Measurements from ENCODE around the gene ACO1. TPM values are rescaled to one million over a fixed set of nuclear protein-coding genes. Genes with fewer than 3 reads are reported as not detected.

The ACO1 gene
- total RNA-seq, 4 donors from 2014 or later, result 10.7 to 25.7 (median 21.5) TPM

GRCh38 chr9:32371679-32372078 is 12.8 kb upstream of the ACO1 start:
- intact Hi-C loops (cut with DNase I), result no loop called here
- no peak for DNase-seq
- Histone ChIP-seq H3K9me3 (no peaks in the 10 kb centered on the region), H3K27ac (no peak overlapping the region), H3K4me1 (no peaks in the 10 kb centered on the region), H3K27me3 (no peaks in the 10 kb centered on the region), H3K4me3 (no peak overlapping the region), H3K36me3 (no peaks in the 10 kb centered on the region)
- 78 to 100% methylated on average over 1 to 2 of the region's 2 CpGs for WGBS, 2 donors
- TF ChIP-seq POLR2A (IDR thresholded peaks at IDR 0.05), result no peak

- Histone ChIP-seq H3K9me3 (no peaks in the 10 kb centered on the region), H3K4me1 (peaks cover 0 to 9% (median 0%) of the 10 kb centered on the region in 3 donors), H3K27me3 (no peaks in the 10 kb centered on the region), H3K4me3 (no peak overlapping the region), H3K36me3 (no peaks in the 10 kb centered on the region), H3K27ac (no peak overlapping the region)
- TF ChIP-seq CTCF (IDR thresholded peaks at IDR 0.05) (no peak), POLR2A (IDR thresholded peaks at IDR 0.05) (no peak)
- intact Hi-C loops (cut with DNase I), result loop anchor here (5.0 kb wide), 1 partner anchor 591 kb away; no protein-coding TSS in a partner anchor
- no peak for DNase-seq
- 74 to 91% methylated on average over 1 to 2 of the region's 2 CpGs for WGBS, 2 donors
These were observed 8.2 kb upstream of the ACO1 start for GRCh38 chr9:32376285-32376684.

- Histone ChIP-seq H3K36me3 (no peaks in the 10 kb centered on the region), H3K27me3 (peaks cover 0 to 3% (median 0%) of the 10 kb centered on the region in 4 donors), H3K4me3 (no peak overlapping the region), H3K27ac (no peak overlapping the region), H3K4me1 (peaks cover 0 to 13% (median under 1%) of the 10 kb centered on the region in 3 donors), H3K9me3 (no peaks in the 10 kb centered on the region)
- intact Hi-C loops (cut with DNase I), result loop anchor here (5.0 kb wide), 1 partner anchor 589 kb away; no protein-coding TSS in a partner anchor
- WGBS, 2 donors, result 0% methylated on average over 3 of the region's 3 CpGs
- TF ChIP-seq POLR2A (IDR thresholded peaks at IDR 0.05), result no peak
- peak in 5 of 6 experiments; percentile 58 to 80 (median 72) for TF ChIP-seq CTCF (IDR thresholded peaks at IDR 0.05)
- no peak for DNase-seq
These were observed 5.9 kb upstream of the ACO1 start for GRCh38 chr9:32378496-32378895.

- intact Hi-C loops (cut with DNase I), result loop anchor here (5.0 kb wide), 1 partner anchor 588 kb away; no protein-coding TSS in a partner anchor
- H3K4me3 ChIP-seq, result no peak overlapping the region
- H3K9me3 ChIP-seq, result no peaks in the 10 kb centered on the region
- H3K27ac ChIP-seq, result no peak overlapping the region
- H3K27me3 ChIP-seq, result peaks cover 0 to 3% (median 0%) of the 10 kb centered on the region in 4 donors
- no peak for DNase-seq
- H3K36me3 ChIP-seq, result no peaks in the 10 kb centered on the region
- peaks cover 0 to 19% (median 4%) of the 10 kb centered on the region in 3 donors for H3K4me1 ChIP-seq
- TF ChIP-seq CTCF (IDR thresholded peaks at IDR 0.05) (peak; percentile 32 to 88 (median 76)), POLR2A (IDR thresholded peaks at IDR 0.05) (no peak)
- 9 to 14% methylated on average over 4 to 5 of the region's 5 CpGs for whole genome bisulfite sequencing, 2 donors
These were observed 5.3 kb upstream of the ACO1 start for GRCh38 chr9:32378993-32379729.

GRCh38 chr9:32380944-32381343 is 3.5 kb upstream of the ACO1 start:
- no peak overlapping the region for H3K27ac ChIP-seq
- TF ChIP-seq POLR2A (IDR thresholded peaks at IDR 0.05) (no peak), CTCF (IDR thresholded peaks at IDR 0.05) (no peak)
- intact Hi-C loops (cut with DNase I), result loop anchor here (5.0 kb wide), 2 partner anchors 146 to 196 kb away; partner anchors contain the start of gene RIGI
- no peak overlapping the region for H3K4me3 ChIP-seq
- H3K9me3 ChIP-seq, result no peaks in the 10 kb centered on the region
- H3K36me3 ChIP-seq, result no peaks in the 10 kb centered on the region
- H3K4me1 ChIP-seq, result peaks cover 9 to 31% (median 14%) of the 10 kb centered on the region in 3 donors
- no peak for DNase-seq
- 79 to 85% methylated on average over 3 of the region's 3 CpGs for WGBS, 2 donors
- peaks cover 0 to 3% (median 0%) of the 10 kb centered on the region in 4 donors for H3K27me3 ChIP-seq
